ENCODE results near the gene DISP1. TPM values are rescaled to one million over a fixed set of nuclear protein-coding genes. Genes with fewer than 3 reads are reported as not detected.

Gene DISP1
- total RNA-seq, 4 donors from 2014 or later, result 6.5 to 24.7 (median 15.4) TPM

DNA sequence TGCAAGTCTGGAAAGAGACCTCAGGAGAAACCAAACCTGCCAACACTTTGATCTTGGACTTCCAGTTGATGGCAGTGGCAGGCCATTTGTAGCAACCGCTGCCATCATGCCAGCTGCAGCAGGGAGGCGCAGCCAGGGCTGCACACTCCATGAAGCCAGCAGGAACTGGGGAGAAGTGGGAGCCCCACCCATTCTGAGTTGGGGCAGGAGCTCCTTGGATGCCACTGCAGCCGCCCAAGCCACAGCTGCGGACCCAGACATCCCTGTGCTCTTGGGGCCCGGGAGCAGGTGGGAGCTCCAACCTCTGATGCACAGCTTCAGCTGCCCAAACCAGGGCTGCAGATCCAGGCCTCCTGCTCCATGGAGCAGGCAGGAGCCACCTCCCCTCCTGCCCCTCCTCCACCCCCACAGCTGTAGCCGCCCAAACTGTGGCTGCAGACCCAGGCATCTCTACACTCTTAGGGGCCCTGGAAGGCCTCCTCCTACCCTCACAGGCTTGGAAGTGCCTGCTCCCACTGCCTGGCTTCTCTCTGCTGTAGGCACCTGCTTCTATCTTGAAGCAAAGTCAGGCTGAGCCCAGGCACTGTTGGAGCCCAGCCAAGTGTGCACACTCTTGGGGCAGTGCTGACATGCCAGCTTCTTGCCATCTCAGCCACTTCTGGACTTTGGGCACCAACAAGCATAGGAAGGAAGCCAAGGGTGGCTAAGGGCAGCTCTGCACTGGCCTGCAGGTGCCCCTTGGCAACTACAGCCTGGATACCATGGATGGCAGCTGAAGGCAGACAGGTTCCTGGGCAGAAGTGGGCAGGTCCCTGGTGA is 20.0 kb upstream of the DISP1 start:
- Histone ChIP-seq H3K9me3 (no peaks in the 10 kb centered on the region), H3K4me3 (no peak overlapping the region), H3K27ac (no peak overlapping the region), H3K36me3 (no peaks in the 10 kb centered on the region), H3K4me1 (peaks cover 0 to 11% (median 0%) of the 10 kb centered on the region in 3 donors), H3K27me3 (no peaks in the 10 kb centered on the region)
- peak; percentile 25 for ATAC-seq
- WGBS, 2 donors (ENCODE audit: low coverage in 1 of 2), result 100% methylated on average over 1 of the region's 6 CpGs; no CpG with 5 or more reads in 1 of the 2 donors
- TF ChIP-seq, protein P1, sequence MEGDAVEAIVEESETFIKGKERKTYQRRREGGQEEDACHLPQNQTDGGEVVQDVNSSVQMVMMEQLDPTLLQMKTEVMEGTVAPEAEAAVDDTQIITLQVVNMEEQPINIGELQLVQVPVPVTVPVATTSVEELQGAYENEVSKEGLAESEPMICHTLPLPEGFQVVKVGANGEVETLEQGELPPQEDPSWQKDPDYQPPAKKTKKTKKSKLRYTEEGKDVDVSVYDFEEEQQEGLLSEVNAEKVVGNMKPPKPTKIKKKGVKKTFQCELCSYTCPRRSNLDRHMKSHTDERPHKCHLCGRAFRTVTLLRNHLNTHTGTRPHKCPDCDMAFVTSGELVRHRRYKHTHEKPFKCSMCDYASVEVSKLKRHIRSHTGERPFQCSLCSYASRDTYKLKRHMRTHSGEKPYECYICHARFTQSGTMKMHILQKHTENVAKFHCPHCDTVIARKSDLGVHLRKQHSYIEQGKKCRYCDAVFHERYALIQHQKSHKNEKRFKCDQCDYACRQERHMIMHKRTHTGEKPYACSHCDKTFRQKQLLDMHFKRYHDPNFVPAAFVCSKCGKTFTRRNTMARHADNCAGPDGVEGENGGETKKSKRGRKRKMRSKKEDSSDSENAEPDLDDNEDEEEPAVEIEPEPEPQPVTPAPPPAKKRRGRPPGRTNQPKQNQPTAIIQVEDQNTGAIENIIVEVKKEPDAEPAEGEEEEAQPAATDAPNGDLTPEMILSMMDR (IDR thresholded peaks at IDR 0.05), result no peak
- TF ChIP-seq POLR2A (IDR thresholded peaks at IDR 0.05) (no peak), EP300 (IDR thresholded peaks at IDR 0.05) (no peak), POLR2AphosphoS5 (IDR thresholded peaks at IDR 0.05) (no peak)

DNA sequence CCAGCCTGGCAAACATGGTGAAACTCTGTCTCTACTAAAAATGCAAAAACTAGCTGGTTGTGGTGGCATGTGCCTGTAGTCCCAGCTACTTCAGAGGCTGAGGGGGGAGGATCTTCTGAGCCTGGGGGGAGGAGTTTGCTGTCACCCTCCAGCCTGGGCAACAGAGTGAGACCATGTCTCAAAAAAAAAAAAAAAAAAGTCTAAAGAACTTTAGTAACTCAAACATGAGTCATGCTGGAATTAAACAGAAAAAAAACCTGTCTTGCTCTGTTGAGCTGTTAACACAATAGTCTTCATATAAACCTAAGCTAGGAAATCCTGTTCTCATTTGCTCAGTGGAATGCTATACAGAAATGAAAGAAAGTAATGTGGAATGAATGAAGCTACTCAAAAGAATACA is 16.7 kb upstream of the DISP1 start:
- Histone ChIP-seq H3K4me3 (no peak overlapping the region), H3K27ac (no peak overlapping the region), H3K27me3 (no peaks in the 10 kb centered on the region), H3K4me1 (peaks cover 0 to 11% (median 0%) of the 10 kb centered on the region in 3 donors), H3K9me3 (no peaks in the 10 kb centered on the region), H3K36me3 (no peaks in the 10 kb centered on the region)
- no peak for TF ChIP-seq EP300 (IDR thresholded peaks at IDR 0.05)
- ATAC-seq, result peak; percentile 43

DNA sequence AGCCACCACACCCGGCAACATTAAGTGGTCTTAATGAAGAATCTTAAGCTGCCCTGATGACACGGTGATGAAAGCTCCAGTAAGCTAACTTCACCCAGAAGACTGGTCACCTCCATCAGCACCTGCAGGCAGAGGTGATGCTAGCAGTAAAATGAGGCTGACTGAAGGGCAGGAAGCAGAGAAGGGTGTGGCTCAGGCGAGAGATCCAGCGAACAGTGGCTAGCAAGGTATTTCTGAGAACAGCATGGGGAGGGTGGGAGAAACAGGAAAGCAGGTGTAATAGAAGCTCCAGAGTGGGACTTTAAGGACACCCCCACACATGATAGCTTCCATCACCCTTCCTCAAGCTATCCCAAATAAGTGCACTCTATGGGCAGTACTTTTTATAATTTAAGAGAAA is 15.9 kb upstream of the DISP1 start:
- Histone ChIP-seq H3K9me3 (no peaks in the 10 kb centered on the region), H3K4me3 (no peak overlapping the region), H3K36me3 (no peaks in the 10 kb centered on the region), H3K27ac (no peak overlapping the region), H3K27me3 (no peaks in the 10 kb centered on the region), H3K4me1 (peaks cover 0 to 11% (median 0%) of the 10 kb centered on the region in 3 donors)
- no peak for TF ChIP-seq POLR2A (IDR thresholded peaks at IDR 0.05)
- no peak for ATAC-seq
- WGBS, 2 donors (ENCODE audit: low coverage in 1 of 2), result 82 to 95% methylated on average over 2 to 3 of the region's 4 CpGs

DNA sequence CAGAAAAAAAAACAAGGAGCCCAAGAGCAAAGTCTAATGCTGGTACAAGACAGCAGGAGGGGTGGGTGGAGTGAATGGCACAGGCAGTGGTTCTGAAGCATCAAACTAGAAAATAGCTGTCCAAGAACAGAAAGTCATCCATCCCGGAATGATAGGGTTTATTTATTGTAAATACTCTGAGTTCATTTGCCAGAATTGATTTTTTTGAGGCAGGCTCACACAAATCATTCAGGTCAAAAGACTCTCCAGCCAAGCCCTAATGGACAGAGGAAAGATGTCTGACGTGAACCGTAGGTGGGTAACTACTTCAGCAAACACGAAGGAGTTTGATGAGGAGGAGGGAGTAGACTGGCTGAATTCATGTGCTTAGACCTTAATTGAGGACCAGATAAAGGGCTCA is 13.8 kb upstream of the DISP1 start:
- Histone ChIP-seq H3K4me1 (peaks cover 0 to 11% (median 0%) of the 10 kb centered on the region in 3 donors), H3K9me3 (no peaks in the 10 kb centered on the region), H3K27me3 (no peaks in the 10 kb centered on the region), H3K27ac (no peak overlapping the region), H3K36me3 (no peaks in the 10 kb centered on the region), H3K4me3 (no peak overlapping the region)
- ATAC-seq, result no peak
- WGBS, 2 donors (ENCODE audit: low coverage in 1 of 2), result 78 to 93% methylated on average over 2 to 4 of the region's 4 CpGs
- TF ChIP-seq, protein P1 (IDR thresholded peaks at IDR 0.05), result no peak
- no peak for TF ChIP-seq POLR2A (IDR thresholded peaks at IDR 0.05)
- no peak for TF ChIP-seq EP300 (IDR thresholded peaks at IDR 0.05)
- no peak for TF ChIP-seq POLR2AphosphoS5 (IDR thresholded peaks at IDR 0.05)

DNA sequence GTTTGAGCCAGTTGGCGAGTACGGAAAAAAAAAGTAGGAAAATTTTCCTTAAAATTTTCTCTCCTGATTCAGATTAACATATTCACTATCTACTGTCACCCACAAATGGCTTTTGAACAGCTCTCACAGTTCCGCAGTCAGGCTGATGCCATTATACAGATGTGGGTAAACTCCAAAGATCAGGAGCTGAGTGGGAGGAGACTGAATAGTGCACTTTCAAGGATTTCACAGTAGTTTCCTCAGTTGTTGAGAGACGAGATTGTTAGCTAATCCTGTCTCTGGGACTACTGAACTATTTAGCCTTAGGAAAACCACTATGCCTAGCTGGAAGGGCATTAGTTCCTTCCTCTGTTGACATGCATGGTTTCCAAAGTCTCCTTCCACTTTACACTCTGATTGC is 3.2 kb upstream of the DISP1 start:
- H3K27me3 ChIP-seq, result no peaks in the 10 kb centered on the region
- no peak for ATAC-seq
- WGBS, 2 donors (ENCODE audit: low coverage in 1 of 2), result 81 to 82% methylated on average over 4 of the region's 4 CpGs
- no peak overlapping the region for H3K4me3 ChIP-seq
- H3K27ac ChIP-seq, result no peak overlapping the region
- peaks cover 4 to 22% (median 10%) of the 10 kb centered on the region in 3 donors for H3K4me1 ChIP-seq
- H3K9me3 ChIP-seq, result no peaks in the 10 kb centered on the region
- TF ChIP-seq EP300 (IDR thresholded peaks at IDR 0.05) (no peak), POLR2AphosphoS5 (IDR thresholded peaks at IDR 0.05) (no peak), POLR2A (IDR thresholded peaks at IDR 0.05) (no peak)
- TF ChIP-seq, protein P1 (IDR thresholded peaks at IDR 0.05), result no peak
- no peaks in the 10 kb centered on the region for H3K36me3 ChIP-seq
